ENCODE results near the gene MICAL2. TPM values are rescaled to one million over a fixed set of nuclear protein-coding genes. Genes with fewer than 3 reads are reported as not detected.
A peak's percentile ranks its signal among the peaks of the same experiment; 100 is the strongest.

MICAL2 gene
- polyA plus RNA-seq, 4 donors, result 15.9 to 41.1 (median 25.6) TPM

DNA sequence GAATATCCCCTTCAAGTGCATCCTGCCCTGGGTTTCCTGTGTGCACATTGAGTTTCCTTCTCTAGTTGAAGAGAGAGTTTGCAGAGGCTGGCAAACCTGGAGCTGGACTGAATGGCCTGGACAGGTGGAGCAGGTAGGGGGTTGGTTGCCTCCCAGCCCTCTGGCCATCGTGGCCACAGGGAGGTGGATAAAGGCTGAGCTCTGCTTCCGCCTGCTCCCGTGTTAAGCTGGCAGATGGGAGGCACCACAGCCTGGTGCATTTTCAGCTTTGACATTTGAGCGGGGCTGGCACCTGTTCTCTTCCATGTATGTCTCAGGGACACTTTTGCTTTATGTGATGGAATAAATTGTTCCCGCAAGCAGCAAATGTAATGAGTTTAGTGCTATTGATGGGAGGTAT lies 11.1 kb downstream of the MICAL2 start:
- H3K27ac ChIP-seq (ENCODE audit: low read depth in 1 of 3, low read length in 2 of 3), result no peak overlapping the region

DNA sequence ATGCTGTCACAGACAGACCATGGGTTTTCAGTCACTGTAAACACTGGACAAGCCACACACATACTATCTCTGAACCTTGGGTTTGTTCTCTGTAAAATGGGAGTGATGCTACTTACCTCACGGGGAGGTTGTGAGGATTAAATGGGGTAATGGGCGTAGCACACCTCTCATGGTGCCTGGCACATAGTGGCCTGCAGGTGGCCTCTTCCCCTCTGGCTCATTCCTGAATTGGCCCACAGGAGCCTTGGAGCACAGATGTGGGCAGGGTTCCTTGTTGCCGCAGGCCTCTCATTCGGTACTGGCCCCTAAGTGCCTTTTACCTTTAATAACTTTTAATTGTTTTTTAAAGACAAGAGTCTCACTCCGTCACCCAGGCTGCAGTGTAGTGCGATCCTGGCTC lies 11.7 kb downstream of the MICAL2 start:
- Histone ChIP-seq H3K27me3 (ENCODE audit: control insufficient read depth in 3 of 3, insufficient read depth in 3 of 3, low read length in 3 of 3) (no peaks in the 10 kb centered on the region), H3K4me1 (ENCODE audit: control insufficient read depth in 3 of 3, insufficient read depth in 2 of 3, low read depth in 1 of 3, low read length in 2 of 3) (peaks cover 9 to 55% (median 14%) of the 10 kb centered on the region in 3 donors), H3K27ac (ENCODE audit: low read depth in 1 of 3, low read length in 2 of 3) (no peak overlapping the region), H3K4me3 (ENCODE audit: low read depth in 1 of 3, low read length in 3 of 3) (no peak overlapping the region), H3K36me3 (ENCODE audit: control insufficient read depth in 3 of 3, insufficient read depth in 2 of 3, low read depth in 1 of 3, low read length in 3 of 3) (peaks cover 0 to 18% (median 0%) of the 10 kb centered on the region in 3 donors), H3K9me3 (ENCODE audit: control insufficient read depth in 2 of 2, insufficient read depth in 1 of 2, low read depth in 1 of 2, low read length in 1 of 2) (no peaks in the 10 kb centered on the region)
- FAIRE-seq, result no peak
- no peak for DNase-seq
- WGBS, 3 donors, result 83 to 90% (median 87%) methylated on average over 6 of the region's 6 CpGs

More for the DNA sequence above, 11.1 kb downstream of the MICAL2 start:
- Histone ChIP-seq H3K9me3 (ENCODE audit: control insufficient read depth in 2 of 2, insufficient read depth in 1 of 2, low read depth in 1 of 2, low read length in 1 of 2) (no peaks in the 10 kb centered on the region), H3K4me3 (ENCODE audit: low read depth in 1 of 3, low read length in 3 of 3) (no peak overlapping the region), H3K27me3 (ENCODE audit: control insufficient read depth in 3 of 3, insufficient read depth in 3 of 3, low read length in 3 of 3) (no peaks in the 10 kb centered on the region), H3K4me1 (ENCODE audit: control insufficient read depth in 3 of 3, insufficient read depth in 2 of 3, low read depth in 1 of 3, low read length in 2 of 3) (peaks cover 7 to 51% (median 13%) of the 10 kb centered on the region in 3 donors), H3K36me3 (ENCODE audit: control insufficient read depth in 3 of 3, insufficient read depth in 2 of 3, low read depth in 1 of 3, low read length in 3 of 3) (peaks cover 0 to 24% (median 0%) of the 10 kb centered on the region in 3 donors)
- DNase-seq (no peak), FAIRE-seq (no peak)
- 90 to 98% (median 91%) methylated on average over 5 of the region's 5 CpGs for WGBS, 3 donors

DNA sequence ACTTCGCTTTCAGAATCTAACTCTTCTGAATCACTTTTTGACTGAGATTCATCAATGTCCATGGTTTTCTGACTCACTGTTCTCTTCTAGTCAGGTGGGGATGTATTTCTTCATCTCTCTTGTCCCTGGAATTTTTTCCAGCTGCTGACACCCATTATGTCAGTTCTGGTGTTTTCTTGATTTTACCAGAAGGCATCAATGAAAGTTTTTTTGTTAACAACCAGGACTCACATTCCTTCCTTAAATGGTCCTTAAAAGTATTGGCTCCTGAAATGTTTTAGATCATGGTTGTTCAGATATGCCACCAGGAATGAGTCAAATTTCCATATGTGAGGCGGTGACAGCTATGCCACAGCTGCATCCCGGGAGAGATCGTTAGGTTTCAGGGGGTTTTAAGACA lies 12.9 kb downstream of the MICAL2 start:
- Histone ChIP-seq H3K36me3 (ENCODE audit: control insufficient read depth in 3 of 3, insufficient read depth in 2 of 3, low read depth in 1 of 3, low read length in 3 of 3) (peaks cover 0 to 12% (median 0%) of the 10 kb centered on the region in 3 donors), H3K4me3 (ENCODE audit: low read depth in 1 of 3, low read length in 3 of 3) (no peak overlapping the region), H3K27ac (ENCODE audit: low read depth in 1 of 3, low read length in 2 of 3) (no peak overlapping the region), H3K4me1 (ENCODE audit: control insufficient read depth in 3 of 3, insufficient read depth in 2 of 3, low read depth in 1 of 3, low read length in 2 of 3) (peaks cover 9 to 51% (median 20%) of the 10 kb centered on the region in 3 donors), H3K9me3 (ENCODE audit: control insufficient read depth in 2 of 2, insufficient read depth in 1 of 2, low read depth in 1 of 2, low read length in 1 of 2) (no peaks in the 10 kb centered on the region), H3K27me3 (ENCODE audit: control insufficient read depth in 3 of 3, insufficient read depth in 3 of 3, low read length in 3 of 3) (no peaks in the 10 kb centered on the region)
- DNase-seq (no peak), FAIRE-seq (no peak)
- WGBS, 3 donors, result 87 to 95% (median 95%) methylated on average over 4 of the region's 4 CpGs

DNA sequence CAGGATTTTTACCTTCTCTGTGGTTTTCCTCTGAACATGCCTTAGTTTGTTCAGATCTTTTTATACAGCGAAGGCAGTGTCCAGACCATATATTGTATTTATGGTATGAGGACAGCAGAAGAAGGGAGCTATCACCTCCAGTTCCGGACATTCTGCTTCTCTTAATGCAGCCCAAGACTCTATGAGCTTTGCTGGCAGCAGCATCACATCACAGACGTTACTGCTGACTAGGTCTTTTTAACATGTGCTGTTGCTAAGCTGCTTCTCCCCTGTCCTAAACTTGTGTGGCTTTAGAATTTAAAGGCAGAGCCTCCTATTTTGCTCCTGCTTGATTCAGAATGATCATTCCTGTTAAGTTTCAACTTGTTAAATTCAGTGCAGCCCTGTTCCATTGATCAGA lies 13.4 kb downstream of the MICAL2 start:
- FAIRE-seq (no peak), DNase-seq (no peak)
- WGBS, 3 donors, result 74 to 84% (median 84%) methylated on average over 3 of the region's 3 CpGs
- H3K27me3 ChIP-seq (ENCODE audit: control insufficient read depth in 3 of 3, insufficient read depth in 3 of 3, low read length in 3 of 3), result no peaks in the 10 kb centered on the region
- peaks cover 9 to 46% (median 20%) of the 10 kb centered on the region in 3 donors for H3K4me1 ChIP-seq (ENCODE audit: control insufficient read depth in 3 of 3, insufficient read depth in 2 of 3, low read depth in 1 of 3, low read length in 2 of 3)
- no peak overlapping the region for H3K27ac ChIP-seq (ENCODE audit: low read depth in 1 of 3, low read length in 2 of 3)
- peaks cover 0 to 13% (median 0%) of the 10 kb centered on the region in 3 donors for H3K36me3 ChIP-seq (ENCODE audit: control insufficient read depth in 3 of 3, insufficient read depth in 2 of 3, low read depth in 1 of 3, low read length in 3 of 3)
- no peak overlapping the region for H3K4me3 ChIP-seq (ENCODE audit: low read depth in 1 of 3, low read length in 3 of 3)
- H3K9me3 ChIP-seq (ENCODE audit: control insufficient read depth in 2 of 2, insufficient read depth in 1 of 2, low read depth in 1 of 2, low read length in 1 of 2), result no peaks in the 10 kb centered on the region

DNA sequence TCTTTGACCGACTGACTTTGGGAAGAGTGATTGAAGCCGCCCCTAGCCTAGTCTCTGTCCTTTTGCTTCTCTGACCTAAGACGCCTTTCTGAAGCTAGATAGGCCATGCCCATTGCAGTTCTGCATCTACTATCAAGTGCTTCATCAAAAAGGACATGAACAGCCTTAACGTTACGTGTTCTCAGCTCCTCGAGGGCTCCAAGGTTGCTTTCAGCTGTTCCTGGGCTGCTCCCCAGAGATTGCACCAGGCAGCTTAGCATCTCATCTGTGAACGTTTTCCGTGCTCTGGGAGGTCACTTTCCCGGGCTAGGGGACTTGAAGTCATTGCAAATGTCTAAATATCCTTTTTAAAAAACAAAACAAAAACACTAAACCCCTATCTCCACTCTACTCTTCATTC lies 13.9 kb downstream of the MICAL2 start:
- peak overlapping the region in 1 of 3 donors; percentile 37 for H3K27ac ChIP-seq (ENCODE audit: low read depth in 1 of 3, low read length in 2 of 3)
- peaks cover 7 to 41% (median 20%) of the 10 kb centered on the region in 3 donors for H3K4me1 ChIP-seq (ENCODE audit: control insufficient read depth in 3 of 3, insufficient read depth in 2 of 3, low read depth in 1 of 3, low read length in 2 of 3)
- no peak for DNase-seq

DNA sequence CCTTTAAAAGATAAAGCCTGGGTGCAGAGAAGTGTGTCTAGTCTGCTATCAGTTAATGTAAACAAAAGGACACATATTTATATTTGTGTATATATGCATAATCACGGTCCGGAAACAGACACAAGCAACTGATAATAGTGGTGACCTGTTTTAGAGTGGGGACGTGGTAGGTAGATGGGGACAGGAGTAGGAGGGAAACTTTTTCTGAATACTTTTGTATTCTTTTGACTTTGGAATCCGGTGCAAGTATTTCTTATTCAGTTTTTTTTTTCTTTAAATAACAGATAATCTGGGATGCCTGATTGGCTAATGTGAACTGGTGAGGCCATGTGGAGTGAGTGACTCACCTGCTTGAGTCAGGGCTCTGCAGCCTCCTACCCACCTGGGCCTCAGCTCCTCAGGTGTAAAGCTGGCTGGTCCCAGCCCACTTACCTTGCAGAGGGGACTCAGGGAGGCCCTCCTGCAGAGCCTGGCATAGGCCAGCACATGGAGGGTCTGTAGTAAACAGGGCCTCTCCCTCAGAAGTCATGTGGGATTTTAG lies 15.3 kb downstream of the MICAL2 start:
- Histone ChIP-seq H3K9me3 (ENCODE audit: control insufficient read depth in 2 of 2, insufficient read depth in 1 of 2, low read depth in 1 of 2, low read length in 1 of 2) (no peaks in the 10 kb centered on the region), H3K4me3 (ENCODE audit: low read depth in 1 of 3, low read length in 3 of 3) (no peak overlapping the region), H3K27ac (ENCODE audit: low read depth in 1 of 3, low read length in 2 of 3) (peak overlapping the region; percentile 34 to 81 (median 57)), H3K4me1 (ENCODE audit: control insufficient read depth in 3 of 3, insufficient read depth in 2 of 3, low read depth in 1 of 3, low read length in 2 of 3) (peaks cover 2 to 37% (median 20%) of the 10 kb centered on the region in 3 donors), H3K27me3 (ENCODE audit: control insufficient read depth in 3 of 3, insufficient read depth in 3 of 3, low read length in 3 of 3) (no peaks in the 10 kb centered on the region), H3K36me3 (ENCODE audit: control insufficient read depth in 3 of 3, insufficient read depth in 2 of 3, low read depth in 1 of 3, low read length in 3 of 3) (peaks cover 0 to 14% (median 0%) of the 10 kb centered on the region in 3 donors)
- 24 to 62% (median 31%) methylated on average over 4 of the region's 4 CpGs for WGBS, 3 donors
- DNase-seq, result peak; percentile 56 to 83
- FAIRE-seq, result no peak

More for the DNA sequence above, 13.9 kb downstream of the MICAL2 start:
- no peak for FAIRE-seq
- Histone ChIP-seq H3K9me3 (ENCODE audit: control insufficient read depth in 2 of 2, insufficient read depth in 1 of 2, low read depth in 1 of 2, low read length in 1 of 2) (no peaks in the 10 kb centered on the region), H3K4me3 (ENCODE audit: low read depth in 1 of 3, low read length in 3 of 3) (no peak overlapping the region), H3K27me3 (ENCODE audit: control insufficient read depth in 3 of 3, insufficient read depth in 3 of 3, low read length in 3 of 3) (no peaks in the 10 kb centered on the region), H3K36me3 (ENCODE audit: control insufficient read depth in 3 of 3, insufficient read depth in 2 of 3, low read depth in 1 of 3, low read length in 3 of 3) (peaks cover 0 to 13% (median 0%) of the 10 kb centered on the region in 3 donors)
- 81 to 89% (median 86%) methylated on average over 9 of the region's 9 CpGs for WGBS, 3 donors

DNA sequence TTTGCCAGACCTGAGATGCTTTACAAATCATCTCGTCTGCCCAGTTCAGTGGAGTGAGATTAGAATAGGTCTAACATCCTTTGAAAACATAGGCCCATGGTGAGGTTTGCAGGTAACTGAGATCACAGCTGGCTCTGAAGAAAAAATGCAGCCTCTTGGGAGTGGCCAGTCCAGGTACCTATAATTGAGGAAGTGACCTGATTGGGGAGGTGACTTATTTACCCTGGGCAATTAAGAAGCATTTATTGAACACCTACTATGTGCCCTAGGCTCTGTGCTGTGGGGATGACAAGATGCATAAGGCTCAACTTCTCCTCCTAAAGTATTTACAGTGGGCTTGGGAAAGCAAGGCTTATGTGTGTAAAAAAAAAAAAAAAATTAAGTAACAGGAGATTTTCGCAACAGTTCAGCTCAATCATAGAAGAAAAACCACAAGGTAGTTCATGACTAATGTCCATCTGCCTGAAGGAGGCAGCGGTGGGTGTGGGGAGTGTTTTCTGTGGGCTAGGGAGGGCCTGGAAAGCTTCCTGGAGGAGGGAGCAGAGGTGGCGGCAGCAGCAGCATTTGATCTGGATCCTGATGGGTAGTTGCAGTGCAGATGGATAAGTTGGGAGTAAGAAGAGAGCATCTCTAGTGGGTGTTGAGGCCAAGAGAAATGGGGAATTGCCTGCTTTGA lies 16.1 kb downstream of the MICAL2 start:
- H3K4me1 ChIP-seq (ENCODE audit: control insufficient read depth in 3 of 3, insufficient read depth in 2 of 3, low read depth in 1 of 3, low read length in 2 of 3), result peaks cover 2 to 33% (median 20%) of the 10 kb centered on the region in 3 donors

DNA sequence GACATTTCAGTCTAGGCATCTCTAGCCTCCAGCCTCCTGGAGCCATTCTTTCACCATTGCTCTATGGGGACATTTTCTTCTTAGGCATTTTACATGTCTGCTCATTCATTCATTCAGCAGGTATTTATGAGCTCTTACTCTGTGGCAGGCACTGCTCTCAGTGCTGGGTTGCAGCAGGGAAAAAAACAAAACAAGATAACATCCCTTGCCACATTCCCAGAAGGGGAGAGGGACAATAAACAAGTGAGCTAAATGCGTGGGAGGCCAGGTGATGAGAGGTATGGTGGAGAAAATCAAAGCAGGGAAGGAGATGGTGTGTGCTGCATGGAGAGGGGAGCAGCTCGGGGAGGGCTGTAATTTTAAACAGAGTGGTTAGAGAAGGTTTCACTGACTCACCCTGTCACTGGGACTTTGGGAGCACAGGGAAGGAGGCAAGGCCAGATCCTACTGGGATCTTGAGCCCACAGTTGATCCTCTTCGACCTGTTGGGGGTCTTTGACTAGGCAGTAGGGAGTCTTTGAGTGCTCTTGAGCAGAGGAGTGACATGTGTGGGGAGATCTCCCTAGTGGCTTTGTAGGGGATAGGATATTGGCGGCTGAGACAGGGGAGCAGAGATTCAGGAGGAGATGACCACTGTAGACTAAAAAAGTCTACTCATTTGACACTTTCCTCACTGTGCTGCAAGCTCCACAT lies 17.0 kb downstream of the MICAL2 start:
- WGBS, 3 donors, result 72 to 81% (median 78%) methylated on average over 4 of the region's 4 CpGs
- FAIRE-seq, result no peak
- H3K36me3 ChIP-seq (ENCODE audit: control insufficient read depth in 3 of 3, insufficient read depth in 2 of 3, low read depth in 1 of 3, low read length in 3 of 3), result peaks cover 0 to 10% (median 0%) of the 10 kb centered on the region in 3 donors

More for the DNA sequence above, 16.1 kb downstream of the MICAL2 start:
- no peak overlapping the region for H3K4me3 ChIP-seq (ENCODE audit: low read depth in 1 of 3, low read length in 3 of 3)
- peaks cover 0 to 9% (median 0%) of the 10 kb centered on the region in 3 donors for H3K36me3 ChIP-seq (ENCODE audit: control insufficient read depth in 3 of 3, insufficient read depth in 2 of 3, low read depth in 1 of 3, low read length in 3 of 3)
- peak overlapping the region; percentile 34 to 81 (median 57) for H3K27ac ChIP-seq (ENCODE audit: low read depth in 1 of 3, low read length in 2 of 3)
- H3K9me3 ChIP-seq (ENCODE audit: control insufficient read depth in 2 of 2, insufficient read depth in 1 of 2, low read depth in 1 of 2, low read length in 1 of 2), result no peaks in the 10 kb centered on the region
- no peaks in the 10 kb centered on the region for H3K27me3 ChIP-seq (ENCODE audit: control insufficient read depth in 3 of 3, insufficient read depth in 3 of 3, low read length in 3 of 3)
- 74 to 79% (median 75%) methylated on average over 4 of the region's 4 CpGs for WGBS, 3 donors
- FAIRE-seq, result no peak
- DNase-seq, result peak; percentile 50 to 52

More for the DNA sequence above, 17.0 kb downstream of the MICAL2 start:
- Histone ChIP-seq H3K4me3 (ENCODE audit: low read depth in 1 of 3, low read length in 3 of 3) (no peak overlapping the region), H3K27ac (ENCODE audit: low read depth in 1 of 3, low read length in 2 of 3) (no peak overlapping the region), H3K4me1 (ENCODE audit: control insufficient read depth in 3 of 3, insufficient read depth in 2 of 3, low read depth in 1 of 3, low read length in 2 of 3) (peaks cover 2 to 33% (median 20%) of the 10 kb centered on the region in 3 donors), H3K27me3 (ENCODE audit: control insufficient read depth in 3 of 3, insufficient read depth in 3 of 3, low read length in 3 of 3) (no peaks in the 10 kb centered on the region), H3K9me3 (ENCODE audit: control insufficient read depth in 2 of 2, insufficient read depth in 1 of 2, low read depth in 1 of 2, low read length in 1 of 2) (no peaks in the 10 kb centered on the region)
- DNase-seq, result no peak
